HCT116 (cell line): ENCODE measurements around the gene LCN15. TPM values are rescaled to one million over a fixed set of nuclear protein-coding genes. Genes with fewer than 3 reads are reported as not detected.

Source experiments
- ATAC-seq: fragments of 200-7000 bp; cut with Tn5 transposase; 2 replicates; pipeline ENCODE4 v1.9.1; 2020; ENCODE audit warnings: mild to moderate bottlenecking, moderate library complexity
- BruUV-seq: library from RNA; stranded (reverse); fragments of 400-500 nt; replicated peaks from 2 replicates; lab custom pipeline; 2021; lab: Mats Ljungman, UMichigan
- CTCF ChIA-PET: fragments of 300-600 bp; sonication (Branson Sonifier 250); formaldehyde crosslinking; loops from one replicate; lab custom pipeline; 2021; ENCODE audit warnings: antibody characterized with exemption; lab: Charles Lee
- POLR2A ChIA-PET: fragments of 300-600, 350-600 bp; sonication (Branson Sonifier 250); formaldehyde crosslinking; loops from one replicate; lab custom pipeline; 2021; ENCODE audit warnings: antibody characterized with exemption; lab: Charles Lee
- RAD21 ChIA-PET, 2 experiments: fragments of 300-600 bp; sonication (Branson Sonifier 250); formaldehyde crosslinking; loops; one replicate each; lab custom pipeline; 2023; ENCODE audit warnings: low total read pairs in 2 of 2; ENCODE audit not compliant: uncharacterized antibody in 2 of 2, unreplicated experiment in 2 of 2, low non-redundant PET in 1 of 2; lab: Charles Lee
- DNase-seq: peaks from one replicate; pipeline ENCODE4 v3.0.0-alpha.2; 2010; ENCODE audit warnings: low read depth, low spot score
- H2AFZ ChIP-seq: fragments of 200-600 bp; shearing (Covaris generic), sonication (generic); 2 replicates; pipeline ENCODE4 v1.6.1; 2017; ENCODE audit warnings: low read depth, mixed run types, mixed read lengths, antibody characterized with exemption, low read length; ENCODE audit not compliant: poor library complexity, severe bottlenecking
- H3K27ac ChIP-seq: 2 replicates; pipeline ENCODE4 v1.5.1; 2012; ENCODE audit warnings: low read depth, low read length
- H3K27me3 ChIP-seq: fragments of 200-600 bp; sonication (generic); 2 replicates; pipeline ENCODE4 v1.6.1; 2016; ENCODE audit warnings: mixed run types, low read length, mixed read lengths; ENCODE audit not compliant: insufficient read depth
- H3K36me3 ChIP-seq, 2 experiments: fragments of 200-500 bp in 1 of 2; fragments of 200-600 bp in 1 of 2; sonication (Bioruptor generic) in 1 of 2; sonication (generic) in 1 of 2; 2 replicates each; pipeline versions ENCODE4 v1.5.1 to v1.6.1; 2014 to 2016; ENCODE audit warnings: low read length in 2 of 2, inconsistent platforms in 1 of 2, mixed read lengths in 1 of 2, mixed run types in 1 of 2; ENCODE audit not compliant: insufficient read depth in 2 of 2, control insufficient read depth in 1 of 2
- H3K4me1 ChIP-seq, 2 experiments: fragments of 200-600 bp in 1 of 2; sonication (generic) in 1 of 2; 2 replicates each; pipeline versions ENCODE4 v1.5.1 to v1.6.1; 2012 to 2017; ENCODE audit warnings: low read length in 2 of 2, inconsistent platforms in 1 of 2, mild to moderate bottlenecking in 1 of 2, mixed read lengths in 1 of 2, mixed run types in 1 of 2, moderate library complexity in 1 of 2; ENCODE audit not compliant: insufficient read depth in 2 of 2, control insufficient read depth in 1 of 2
- H3K4me2 ChIP-seq: fragments of 200-600 bp; sonication (generic); 2 replicates; pipeline ENCODE4 v1.6.1; 2017; ENCODE audit warnings: mixed run types, low read length, mixed read lengths
- H3K4me3 ChIP-seq, 2 experiments: fragments of 200-600 bp in 1 of 2; sonication (generic) in 1 of 2; replicated peaks in 1 of 2; 2 replicates each; pipeline ENCODE4 v1.5.1; 2011 to 2016; ENCODE audit warnings: low read length in 2 of 2, control low read depth in 1 of 2, low read depth in 1 of 2, mild to moderate bottlenecking in 1 of 2, mixed read lengths in 1 of 2, mixed run types in 1 of 2
- H3K79me2 ChIP-seq: fragments of 200-600 bp; sonication (generic); 2 replicates; pipeline ENCODE4 v1.6.1; 2017; ENCODE audit warnings: mild to moderate bottlenecking, mixed run types, low read length, moderate library complexity, mixed read lengths; ENCODE audit not compliant: insufficient read depth
- H3K9ac ChIP-seq: fragments of 200-600 bp; sonication (generic); 2 replicates; pipeline ENCODE4 v1.6.1; 2016; ENCODE audit warnings: low read length, mixed read lengths
- H3K9me2 ChIP-seq: fragments of 200-600 bp; sonication (generic), shearing (Covaris generic); 2 replicates; pipeline ENCODE4 v1.6.1; 2017; ENCODE audit warnings: mixed run types, mild to moderate bottlenecking, moderate library complexity; ENCODE audit not compliant: insufficient read depth
- H3K9me3 ChIP-seq, 2 experiments: fragments of 200-500 bp in 1 of 2; fragments of 200-600 bp in 1 of 2; sonication (Bioruptor generic) in 1 of 2; sonication (generic) in 1 of 2; 2 replicates each; pipeline ENCODE4 v1.6.1; 2014 to 2017; ENCODE audit warnings: low read length in 2 of 2, mixed read lengths in 2 of 2, inconsistent platforms in 1 of 2, low read depth in 1 of 2, mild to moderate bottlenecking in 1 of 2, mixed run types in 1 of 2, moderate library complexity in 1 of 2; ENCODE audit not compliant: control insufficient read depth in 1 of 2, insufficient read depth in 1 of 2
- H4K20me1 ChIP-seq: fragments of 200-600 bp; sonication (generic), shearing (Covaris generic); 2 replicates; pipeline ENCODE4 v1.6.1; 2017; ENCODE audit warnings: mixed run types, mild to moderate bottlenecking, moderate library complexity; ENCODE audit not compliant: insufficient read depth
- ATF3 ChIP-seq: IDR thresholded peaks from 2 replicates; pipeline ENCODE4 v1.6.1; 2012
- CEBPB ChIP-seq: IDR thresholded peaks from 2 replicates; pipeline ENCODE4 v1.6.1; 2012; ENCODE audit warnings: low read depth
- EGR1 ChIP-seq: IDR thresholded peaks from 2 replicates; pipeline ENCODE4 v1.6.1; 2012; ENCODE audit warnings: low read depth
- ELF1 ChIP-seq: IDR thresholded peaks from 2 replicates; pipeline ENCODE4 v1.6.1; 2012; ENCODE audit warnings: low read depth, borderline replicate concordance
- EZH2 ChIP-seq: fragments of 200-600 bp; sonication (generic); IDR thresholded peaks from 2 replicates; pipeline ENCODE4 v1.6.1; 2017; ENCODE audit warnings: antibody characterized with exemption, mixed run types
- EZH2phosphoT487 ChIP-seq: fragments of 200-600 bp; IDR thresholded peaks from 2 replicates; pipeline ENCODE4 v1.6.1; 2018; ENCODE audit warnings: antibody characterized with exemption, borderline replicate concordance
- FOSL1 ChIP-seq: IDR thresholded peaks from 2 replicates; pipeline ENCODE4 v1.6.1; 2012; ENCODE audit warnings: low read depth
- JUND ChIP-seq: IDR thresholded peaks from 2 replicates; pipeline ENCODE4 v1.6.1; 2012
- MAX ChIP-seq: IDR thresholded peaks from 2 replicates; pipeline ENCODE4 v1.6.1; 2012
- POLR2A ChIP-seq: IDR thresholded peaks from 2 replicates; pipeline ENCODE4 v1.7.0; 2011; ENCODE audit warnings: borderline replicate concordance; ENCODE audit not compliant: insufficient read depth, insufficient read length; ENCODE audit errors: extremely low read depth
- POLR2AphosphoS5 ChIP-seq: IDR thresholded peaks from 2 replicates; pipeline ENCODE4 v1.6.1; 2011; ENCODE audit warnings: mild to moderate bottlenecking, low read depth, low read length, moderate library complexity
- RAD21 ChIP-seq: IDR thresholded peaks from 2 replicates; pipeline ENCODE4 v1.6.1; 2012; ENCODE audit warnings: low read depth, mild to moderate bottlenecking
- REST ChIP-seq: IDR thresholded peaks from 2 replicates; pipeline ENCODE4 v1.6.1; 2012; ENCODE audit warnings: low read depth
- SIN3A ChIP-seq: IDR thresholded peaks from 2 replicates; pipeline ENCODE4 v1.6.1; 2012; ENCODE audit warnings: low read depth
- SP1 ChIP-seq: IDR thresholded peaks from 2 replicates; pipeline ENCODE4 v1.6.1; 2012; ENCODE audit warnings: low read depth
- YY1 ChIP-seq: IDR thresholded peaks from 2 replicates; pipeline ENCODE4 v1.6.1; 2011; ENCODE audit warnings: low read length, low read depth, moderate library complexity, mild to moderate bottlenecking; ENCODE audit not compliant: insufficient replicate concordance; ENCODE audit errors: extremely low read depth
- ZBTB33 ChIP-seq: IDR thresholded peaks from 2 replicates; pipeline ENCODE4 v1.6.1; 2011; ENCODE audit warnings: mild to moderate bottlenecking, low read length, moderate library complexity; ENCODE audit not compliant: insufficient replicate concordance; ENCODE audit errors: extremely low read depth
- ZFX ChIP-seq: fragments of 450-650 bp; IDR thresholded peaks from 2 replicates; pipeline ENCODE4 v1.6.1; 2017
- intact Hi-C: fragments of 100-400 bp; cut with micrococcal nuclease; formaldehyde crosslinking; loops from 2 replicates; pipeline ENCODE4 v1.10.0; 2022
- total RNA-seq: library from RNA; stranded (reverse); gene quantifications from one replicate; pipeline ENCODE4 v1.2.1, GENCODE V29; 2021; ENCODE audit not compliant: unreplicated experiment

Gene LCN15
- total RNA-seq, 1 experiment from 2014 or later, result 0.76 TPM

GRCh38 chr9:136734837-136735496, 29.4 kb downstream of the LCN15 start:
- Histone ChIP-seq H3K27me3 (no peaks in the 10 kb centered on the region), H3K4me3 (no peak overlapping the region), H3K27ac (no peak overlapping the region), H3K9me3 (no peaks in the 10 kb centered on the region), H3K9me2 (no peaks in the 10 kb centered on the region), H2AFZ (no peak overlapping the region), H3K4me2 (no peak overlapping the region), H3K9ac (no peak overlapping the region), H3K79me2 (peaks cover 5% of the 10 kb centered on the region; the same call in 1 of the 2 replicates), H3K4me1 (no peaks in the 10 kb centered on the region), H4K20me1 (no peaks in the 10 kb centered on the region)
- ChIA-PET RAD21 (no interaction called here), POLR2A (no interaction called here), CTCF (no interaction called here)
- no peak for DNase-seq
- BruUV-seq, result no TSS peak
- TF ChIP-seq SIN3A, result no peak
- no peak for TF ChIP-seq EGR1
- TF ChIP-seq POLR2AphosphoS5, result no peak
- TF ChIP-seq REST, result no peak
- no peak for TF ChIP-seq EZH2
- TF ChIP-seq POLR2A, result no peak
- no peak for TF ChIP-seq ZFX
- TF ChIP-seq ATF3, result no peak
- no peak for TF ChIP-seq YY1
- no peak for TF ChIP-seq FOSL1
- TF ChIP-seq JUND, result no peak
- no peak for TF ChIP-seq ELF1
- TF ChIP-seq CEBPB, result no peak
- TF ChIP-seq ZBTB33, result no peak
- TF ChIP-seq EZH2phosphoT487, result no peak
- TF ChIP-seq SP1, result no peak
- no peak for TF ChIP-seq MAX
- TF ChIP-seq RAD21, result no peak
- TF ChIP-seq, all 23 proteins: peak for 0
- intact Hi-C loops, result no loop called here
- no peak for ATAC-seq
- no peaks in the 10 kb centered on the region for H3K36me3 ChIP-seq
